GM23338 (cell line): Measurements from ENCODE around the gene PAIP2B. TPM values are rescaled to one million over a fixed set of nuclear protein-coding genes. Genes with fewer than 3 reads are reported as not detected.

Source experiments
- ATAC-seq: fragments of 200-7000 bp; cut with Tn5 transposase; 3 replicates; pipeline ENCODE4 v1.9.1; 2020
- DNase-seq: peaks from one replicate; pipeline ENCODE4 v3.0.0-alpha.2; 2015; ENCODE audit warnings: low spot score
- H2AFZ ChIP-seq: fragments of 200-600 bp; sonication (generic); 2 replicates; pipeline ENCODE4 v1.8.0; 2016; ENCODE audit warnings: antibody characterized with exemption, mild to moderate bottlenecking, moderate library complexity
- H3F3A ChIP-seq: fragments of 200-600 bp; sonication (generic); replicated peaks from 2 replicates; pipeline ENCODE4 v1.8.0; 2017; ENCODE audit warnings: antibody characterized with exemption, mixed run types, low read depth
- H3K27ac ChIP-seq: fragments of 200-600 bp; sonication (generic); 2 replicates; pipeline ENCODE4 v1.6.1; 2016; ENCODE audit warnings: low read depth
- H3K27me3 ChIP-seq: fragments of 200-600 bp; sonication (generic); 2 replicates; pipeline ENCODE4 v1.8.0; 2016; ENCODE audit warnings: mild to moderate bottlenecking, mixed run types, moderate library complexity; ENCODE audit not compliant: insufficient read depth
- H3K36me3 ChIP-seq: fragments of 200-600 bp; sonication (generic); 2 replicates; pipeline ENCODE4 v1.8.0; 2016; ENCODE audit warnings: mild to moderate bottlenecking; ENCODE audit not compliant: insufficient read depth
- H3K4me1 ChIP-seq: fragments of 200-600 bp; sonication (generic); 2 replicates; pipeline ENCODE4 v1.8.0; 2016; ENCODE audit warnings: mild to moderate bottlenecking, moderate library complexity; ENCODE audit not compliant: insufficient read depth
- H3K4me2 ChIP-seq: fragments of 200-600 bp; sonication (generic); 2 replicates; pipeline ENCODE4 v1.7.1; 2017; ENCODE audit warnings: mixed run types
- H3K4me3 ChIP-seq: fragments of 200-600 bp; sonication (generic); 2 replicates; pipeline ENCODE4 v1.6.1; 2016; ENCODE audit warnings: mixed run types
- H3K79me2 ChIP-seq: fragments of 200-600 bp; sonication (generic); replicated peaks from 2 replicates; pipeline ENCODE4 v1.8.0; 2017; ENCODE audit warnings: mild to moderate bottlenecking; ENCODE audit not compliant: insufficient read depth
- H3K9me2 ChIP-seq: fragments of 200-600 bp; sonication (generic); 2 replicates; pipeline ENCODE4 v1.8.0; 2017; ENCODE audit not compliant: insufficient read depth
- H4K20me1 ChIP-seq: fragments of 200-600 bp; sonication (generic); replicated peaks from 2 replicates; pipeline ENCODE4 v1.8.0; 2017; ENCODE audit warnings: mild to moderate bottlenecking; ENCODE audit not compliant: insufficient read depth
- H3K27ac Mint-ChIP-seq: 2 replicates; pipeline ENCODE4 v1.8.0; 2020; ENCODE audit warnings: inconsistent platforms, mild to moderate bottlenecking, moderate library complexity, mixed read lengths
- H3K27me3 Mint-ChIP-seq: 3 replicates; pipeline ENCODE4 v1.8.0; 2022; ENCODE audit warnings: low read depth, mild to moderate bottlenecking, moderate library complexity, mixed read lengths, inconsistent platforms; ENCODE audit not compliant: insufficient read depth, poor library complexity
- H3K36me3 Mint-ChIP-seq: 3 replicates; pipeline ENCODE4 v1.8.0; 2021; ENCODE audit warnings: low read depth, mild to moderate bottlenecking, inconsistent platforms, moderate library complexity, mixed read lengths
- H3K4me1 Mint-ChIP-seq: 3 replicates; pipeline ENCODE4 v1.8.0; 2020; ENCODE audit warnings: mild to moderate bottlenecking, inconsistent platforms, mixed read lengths
- H3K4me3 Mint-ChIP-seq: 3 replicates; pipeline ENCODE4 v1.8.0; 2021; ENCODE audit warnings: moderate library complexity, mild to moderate bottlenecking, inconsistent platforms, mixed read lengths
- H3K9me3 Mint-ChIP-seq: 3 replicates; pipeline ENCODE4 v1.8.0; 2020; ENCODE audit warnings: moderate library complexity, mild to moderate bottlenecking, inconsistent platforms, mixed read lengths
- CREB1 ChIP-seq: fragments of 250-450 bp; sonication (Bioruptor Pico); IDR thresholded peaks from 2 replicates; pipeline ENCODE4 v1.5.0; 2020; ENCODE audit warnings: low read depth, mild to moderate bottlenecking, moderate library complexity
- EZH2 ChIP-seq: fragments of 200-600 bp; sonication (generic); IDR thresholded peaks from one replicate; pipeline ENCODE4 v1.8.0; 2017; ENCODE audit warnings: antibody characterized with exemption, mild to moderate bottlenecking, low read depth; ENCODE audit not compliant: unreplicated experiment
- EZH2phosphoT487 ChIP-seq: fragments of 200-600 bp; sonication (generic); IDR thresholded peaks from one replicate; pipeline ENCODE4 v1.8.1; 2018; ENCODE audit warnings: antibody characterized with exemption; ENCODE audit not compliant: unreplicated experiment
- REST ChIP-seq: IDR thresholded peaks from one replicate; pipeline ENCODE4 v1.6.1; 2018; ENCODE audit warnings: antibody characterized with exemption; ENCODE audit not compliant: unreplicated experiment
- STAT1 ChIP-seq: IDR thresholded peaks from one replicate; pipeline ENCODE4 v1.6.1; 2016; ENCODE audit warnings: antibody characterized with exemption; ENCODE audit not compliant: unreplicated experiment
- ZNF114 ChIP-seq: fragments of 250-450 bp; sonication (Bioruptor Pico); IDR thresholded peaks from 2 replicates; pipeline ENCODE4 v1.5.0; 2020; ENCODE audit warnings: mild to moderate bottlenecking, moderate library complexity
- ZNF331 ChIP-seq: fragments of 250-450 bp; sonication (Bioruptor Pico); IDR thresholded peaks from 2 replicates; pipeline ENCODE4 v1.5.0; 2020; ENCODE audit warnings: low read depth, mild to moderate bottlenecking, moderate library complexity
- ZNF462 ChIP-seq: fragments of 250-450 bp; sonication (Bioruptor Pico); IDR thresholded peaks from 2 replicates; pipeline ENCODE4 v1.5.0; 2020; ENCODE audit warnings: mild to moderate bottlenecking, moderate library complexity
- polyA plus RNA-seq: library from polyadenylated mRNA; unstranded; fragments of >200 nt; fragmentation: Nextera tagmentation; extraction: Ambion mirVana; gene quantifications from 2 replicates; pipeline ENCODE4 v1.2.1, GENCODE V29; 2016
- total RNA-seq: library from RNA; depleted of rRNA; stranded (reverse); fragments of >200 nt; shearing (Covaris generic); gene quantifications from 2 replicates; pipeline ENCODE4 v1.2.3, GENCODE V29; 2014
- TF ChIP-seq, protein P1 (sequence below), 2 experiments: fragments of 200-600 bp in 1 of 2; sonication (generic) in 1 of 2; conservative IDR thresholded peaks; 2 replicates each; pipeline versions ENCODE4 v1.5.1 to v1.6.1; 2016 to 2017; ENCODE audit warnings: antibody characterized with exemption in 2 of 2, low read depth in 2 of 2, mild to moderate bottlenecking in 2 of 2, moderate library complexity in 1 of 2

The PAIP2B gene
- total and polyA plus RNA-seq, 2 experiments from 2014 or later, result 7.6 to 29.7 TPM

DNA sequence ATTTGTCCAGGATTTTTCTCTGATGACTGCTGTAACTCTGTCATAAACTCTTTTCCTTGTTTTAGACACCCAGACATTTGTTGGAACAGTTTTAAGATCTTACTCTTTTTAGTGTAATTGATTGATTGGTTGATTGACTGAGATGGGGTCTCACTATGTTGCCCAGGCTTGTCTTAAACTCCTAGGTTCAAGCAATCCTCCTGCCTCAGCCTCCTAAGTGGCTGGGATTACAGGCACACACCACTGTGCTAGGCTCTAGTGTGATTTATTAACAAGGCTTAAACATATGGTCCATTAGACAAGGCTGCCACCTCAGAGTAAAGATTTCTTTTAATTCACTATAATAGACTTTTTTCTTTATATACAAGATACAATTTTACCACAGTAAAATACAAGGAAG is 2.0 kb downstream of the PAIP2B start (continued):
- TF ChIP-seq REST (no peak), ZNF114 (no peak), ZNF331 (no peak), EZH2 (no peak), EZH2phosphoT487 (no peak)

DNA sequence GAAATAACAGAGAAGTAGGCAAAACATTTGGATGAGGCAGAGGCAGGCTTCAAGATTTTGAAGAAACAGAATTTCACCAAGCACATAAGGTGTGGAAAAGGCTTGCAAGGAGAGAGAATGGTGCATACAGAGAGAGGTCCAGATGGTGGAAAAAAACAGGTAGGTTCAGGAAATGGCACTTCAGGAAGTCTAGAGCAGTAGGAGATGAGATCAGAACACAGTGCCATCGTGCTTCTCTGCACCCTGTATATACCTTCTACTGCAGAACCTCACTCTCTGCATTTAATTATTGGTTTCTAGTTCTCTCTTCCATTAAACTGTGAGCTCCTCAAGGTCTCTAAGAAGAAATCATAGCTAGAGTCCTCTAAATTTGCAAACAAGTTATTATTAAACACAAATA is 2.4 kb downstream of the PAIP2B start:
- H3K4me2 ChIP-seq, result no peak overlapping the region
- no peak overlapping the region for H2AFZ ChIP-seq

More for the DNA sequence above, 2.4 kb downstream of the PAIP2B start:
- Mint-ChIP-seq H3K9me3 (peaks cover 7% of the 10 kb centered on the region; the same call in 1 of the 3 replicates), H3K27me3 (peaks cover 13% of the 10 kb centered on the region), H3K4me3 (no peak overlapping the region; the same call in 2 of the 3 replicates), H3K4me1 (peaks cover 7% of the 10 kb centered on the region), H3K36me3 (peaks cover 11% of the 10 kb centered on the region; the same call in 1 of the 3 replicates), H3K27ac (no peak overlapping the region)
- no peak overlapping the region for H3K4me3 ChIP-seq
- H4K20me1 ChIP-seq, result peaks cover 12% of the 10 kb centered on the region
- no peak for TF ChIP-seq ZNF462 (CRISPR knock-in tag)
- TF ChIP-seq STAT1, result no peak
- TF ChIP-seq, protein P1, sequence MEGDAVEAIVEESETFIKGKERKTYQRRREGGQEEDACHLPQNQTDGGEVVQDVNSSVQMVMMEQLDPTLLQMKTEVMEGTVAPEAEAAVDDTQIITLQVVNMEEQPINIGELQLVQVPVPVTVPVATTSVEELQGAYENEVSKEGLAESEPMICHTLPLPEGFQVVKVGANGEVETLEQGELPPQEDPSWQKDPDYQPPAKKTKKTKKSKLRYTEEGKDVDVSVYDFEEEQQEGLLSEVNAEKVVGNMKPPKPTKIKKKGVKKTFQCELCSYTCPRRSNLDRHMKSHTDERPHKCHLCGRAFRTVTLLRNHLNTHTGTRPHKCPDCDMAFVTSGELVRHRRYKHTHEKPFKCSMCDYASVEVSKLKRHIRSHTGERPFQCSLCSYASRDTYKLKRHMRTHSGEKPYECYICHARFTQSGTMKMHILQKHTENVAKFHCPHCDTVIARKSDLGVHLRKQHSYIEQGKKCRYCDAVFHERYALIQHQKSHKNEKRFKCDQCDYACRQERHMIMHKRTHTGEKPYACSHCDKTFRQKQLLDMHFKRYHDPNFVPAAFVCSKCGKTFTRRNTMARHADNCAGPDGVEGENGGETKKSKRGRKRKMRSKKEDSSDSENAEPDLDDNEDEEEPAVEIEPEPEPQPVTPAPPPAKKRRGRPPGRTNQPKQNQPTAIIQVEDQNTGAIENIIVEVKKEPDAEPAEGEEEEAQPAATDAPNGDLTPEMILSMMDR (conservative IDR thresholded peaks at IDR 0.05; ENCODE audit: low read depth in 2 of 2), result no peak
- no peak for TF ChIP-seq CREB1 (CRISPR knock-in tag)
- H3K4me1 ChIP-seq, result 0 out of 2 replicates have a peak, but pooled peaks cover 8% of the 10 kb centered on the region
- H3K79me2 ChIP-seq, result peaks cover 17% of the 10 kb centered on the region
- no peak overlapping the region for H3K27ac ChIP-seq
- DNase-seq (no peak), ATAC-seq (no peak)
- no peaks in the 10 kb centered on the region; the same call in 1 of the 2 replicates for H3K36me3 ChIP-seq
- H3K9me2 ChIP-seq, result no peaks in the 10 kb centered on the region
- no peaks in the 10 kb centered on the region for H3F3A ChIP-seq
- no peaks in the 10 kb centered on the region for H3K27me3 ChIP-seq
